ENCODE data around the gene RARB.

- TF ChIP-seq CTCF (IDR thresholded peaks at IDR 0.05) (no peak), POLR2AphosphoS5 (IDR thresholded peaks at IDR 0.05) (no peak), POLR2A (IDR thresholded peaks at IDR 0.05) (no peak)
Measured at GRCh38 chr3:25527801-25528200, 99.7 kb downstream of the RARB start.

Measured in breast epithelium (tissue), 3 donors.